HEK293 (cell line): ENCODE measurements around the gene MXRA8.
A peak's percentile ranks its signal among the peaks of the same experiment; 100 is the strongest.

Experiments used
- GLI2 ChIP-seq: fragments of 450-650 bp; formaldehyde crosslinking; IDR thresholded peaks from 2 replicates; pipeline ENCODE4; 2017; ENCODE audit warnings: missing biosample characterization, missing genetic modification characterization, low read depth, borderline replicate concordance
- KLF1 ChIP-seq: fragments of 450-650 bp; formaldehyde crosslinking; IDR thresholded peaks from 2 replicates; pipeline ENCODE4 v1.5.1; 2016; ENCODE audit warnings: missing biosample characterization, missing genetic modification characterization
- KLF10 ChIP-seq: fragments of 450-650 bp; IDR thresholded peaks from 2 replicates; pipeline ENCODE4 v1.5.1; 2018; ENCODE audit warnings: missing biosample characterization, mild to moderate bottlenecking, missing genetic modification characterization
- KLF17 ChIP-seq: fragments of 450-650 bp; formaldehyde crosslinking; IDR thresholded peaks from 2 replicates; pipeline ENCODE4 v1.5.1; 2016; ENCODE audit warnings: missing biosample characterization, missing genetic modification characterization
- PRDM1 ChIP-seq: fragments of 450-650 bp; formaldehyde crosslinking; IDR thresholded peaks from 2 replicates; pipeline ENCODE4; 2016; ENCODE audit warnings: missing biosample characterization, missing genetic modification characterization
- RBAK ChIP-seq: fragments of 450-650 bp; formaldehyde crosslinking; IDR thresholded peaks from 2 replicates; pipeline ENCODE4 v1.5.1; 2016; ENCODE audit warnings: missing biosample characterization, missing genetic modification characterization
- SP2 ChIP-seq: fragments of 450-650 bp; formaldehyde crosslinking; IDR thresholded peaks from 2 replicates; pipeline ENCODE4 v1.5.1; 2016; ENCODE audit warnings: missing biosample characterization, missing genetic modification characterization
- ZBTB20 ChIP-seq: fragments of 450-650 bp; formaldehyde crosslinking; IDR thresholded peaks from 2 replicates; pipeline ENCODE4 v1.5.1; 2016; ENCODE audit warnings: missing biosample characterization, missing genetic modification characterization
- ZFP3 ChIP-seq: fragments of 450-650 bp; formaldehyde crosslinking; IDR thresholded peaks from 2 replicates; pipeline ENCODE4 v1.5.1; 2016; ENCODE audit warnings: low read depth, missing biosample characterization, missing genetic modification characterization
- ZFP37 ChIP-seq: fragments of 450-650 bp; formaldehyde crosslinking; IDR thresholded peaks from 2 replicates; pipeline ENCODE4 v1.5.1; 2016; ENCODE audit warnings: missing biosample characterization, missing genetic modification characterization
- ZNF184 ChIP-seq: fragments of 450-650 bp; IDR thresholded peaks from 2 replicates; pipeline ENCODE4 v1.5.1; 2018; ENCODE audit warnings: missing biosample characterization, mild to moderate bottlenecking, missing genetic modification characterization
- ZNF2 ChIP-seq: fragments of 450-650 bp; formaldehyde crosslinking; IDR thresholded peaks from 2 replicates; pipeline ENCODE4 v1.5.1; 2016; ENCODE audit warnings: missing biosample characterization, missing genetic modification characterization
- ZNF354C ChIP-seq: fragments of 450-650 bp; formaldehyde crosslinking; IDR thresholded peaks from 2 replicates; pipeline ENCODE4 v1.5.1; 2016; ENCODE audit warnings: missing biosample characterization, missing genetic modification characterization, low read depth, borderline replicate concordance
- ZNF404 ChIP-seq: fragments of 450-650 bp; formaldehyde crosslinking; IDR thresholded peaks from 2 replicates; pipeline ENCODE4 v1.5.1; 2017; ENCODE audit warnings: missing biosample characterization, missing genetic modification characterization
- ZNF426 ChIP-seq: fragments of 450-650 bp; formaldehyde crosslinking; IDR thresholded peaks from 2 replicates; pipeline ENCODE4 v1.5.1; 2017; ENCODE audit warnings: missing biosample characterization, missing genetic modification characterization, mild to moderate bottlenecking, inconsistent platforms, moderate library complexity
- ZNF48 ChIP-seq: fragments of 450-650 bp; formaldehyde crosslinking; IDR thresholded peaks from 2 replicates; pipeline ENCODE4 v1.5.1; 2016; ENCODE audit warnings: missing biosample characterization, missing genetic modification characterization
- ZNF501 ChIP-seq: fragments of 450-650 bp; formaldehyde crosslinking; IDR thresholded peaks from 2 replicates; pipeline ENCODE4 v1.5.1; 2016; ENCODE audit warnings: missing biosample characterization, missing genetic modification characterization
- ZNF561 ChIP-seq: fragments of 450-650 bp; IDR thresholded peaks from 2 replicates; pipeline ENCODE4 v1.5.1; 2018; ENCODE audit warnings: missing biosample characterization, missing genetic modification characterization, borderline replicate concordance
- ZNF580 ChIP-seq: fragments of 450-650 bp; formaldehyde crosslinking; IDR thresholded peaks from 2 replicates; pipeline ENCODE4 v1.5.1; 2016; ENCODE audit warnings: missing biosample characterization, missing genetic modification characterization
- ZNF623 ChIP-seq: fragments of 450-650 bp; formaldehyde crosslinking; IDR thresholded peaks from 2 replicates; pipeline ENCODE4 v1.5.1; 2016; ENCODE audit warnings: missing biosample characterization, missing genetic modification characterization
- ZNF639 ChIP-seq: fragments of 450-650 bp; formaldehyde crosslinking; IDR thresholded peaks from 2 replicates; pipeline ENCODE4 v1.5.1; 2016; ENCODE audit warnings: missing biosample characterization, missing genetic modification characterization
- ZNF670 ChIP-seq: fragments of 450-650 bp; formaldehyde crosslinking; IDR thresholded peaks from 2 replicates; pipeline ENCODE4 v1.5.1; 2016; ENCODE audit warnings: missing biosample characterization, missing genetic modification characterization, low read depth
- ZNF704 ChIP-seq: fragments of 450-650 bp; formaldehyde crosslinking; IDR thresholded peaks from 2 replicates; pipeline ENCODE4 v1.5.1; 2016; ENCODE audit warnings: missing biosample characterization, missing genetic modification characterization
- ZNF747 ChIP-seq: fragments of 450-650 bp; formaldehyde crosslinking; IDR thresholded peaks from 2 replicates; pipeline ENCODE4 v1.5.1; 2016; ENCODE audit warnings: missing biosample characterization, missing genetic modification characterization
- ZNF768 ChIP-seq: fragments of 450-650 bp; formaldehyde crosslinking; IDR thresholded peaks from 2 replicates; pipeline ENCODE4 v1.5.1; 2018; ENCODE audit warnings: missing biosample characterization, mild to moderate bottlenecking, missing genetic modification characterization
- TF ChIP-seq, protein P1 (sequence below): fragments of 450-650 bp; formaldehyde crosslinking; IDR thresholded peaks from 2 replicates; pipeline ENCODE4 v1.5.1; 2017; ENCODE audit warnings: missing biosample characterization, missing genetic modification characterization
- TF ChIP-seq, protein P2 (sequence below): fragments of 450-650 bp; formaldehyde crosslinking; IDR thresholded peaks from 2 replicates; pipeline ENCODE4 v1.5.1; 2016; ENCODE audit warnings: missing biosample characterization, missing genetic modification characterization, borderline replicate concordance
- TF ChIP-seq, protein P3 (sequence below): fragments of 450-650 bp; formaldehyde crosslinking; IDR thresholded peaks from 2 replicates; pipeline ENCODE4 v1.5.1; 2016; ENCODE audit warnings: missing biosample characterization, missing genetic modification characterization, low read depth
- TF ChIP-seq, protein P4 (sequence below): fragments of 450-650 bp; formaldehyde crosslinking; IDR thresholded peaks from 2 replicates; pipeline ENCODE4 v1.5.1; 2016; ENCODE audit warnings: missing biosample characterization, missing genetic modification characterization

The MXRA8 gene

GRCh38 chr1:1406821-1407635, 48.7 kb upstream of the MXRA8 start, which contains the start of gene MRPL20 (continued):
- TF ChIP-seq, protein P1, sequence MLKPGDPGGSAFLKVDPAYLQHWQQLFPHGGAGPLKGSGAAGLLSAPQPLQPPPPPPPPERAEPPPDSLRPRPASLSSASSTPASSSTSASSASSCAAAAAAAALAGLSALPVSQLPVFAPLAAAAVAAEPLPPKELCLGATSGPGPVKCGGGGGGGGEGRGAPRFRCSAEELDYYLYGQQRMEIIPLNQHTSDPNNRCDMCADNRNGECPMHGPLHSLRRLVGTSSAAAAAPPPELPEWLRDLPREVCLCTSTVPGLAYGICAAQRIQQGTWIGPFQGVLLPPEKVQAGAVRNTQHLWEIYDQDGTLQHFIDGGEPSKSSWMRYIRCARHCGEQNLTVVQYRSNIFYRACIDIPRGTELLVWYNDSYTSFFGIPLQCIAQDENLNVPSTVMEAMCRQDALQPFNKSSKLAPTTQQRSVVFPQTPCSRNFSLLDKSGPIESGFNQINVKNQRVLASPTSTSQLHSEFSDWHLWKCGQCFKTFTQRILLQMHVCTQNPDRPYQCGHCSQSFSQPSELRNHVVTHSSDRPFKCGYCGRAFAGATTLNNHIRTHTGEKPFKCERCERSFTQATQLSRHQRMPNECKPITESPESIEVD = no peak
- TF ChIP-seq ZBTB20 (tag by site-specific recombination) (peak; percentile 66), KLF1 (tag by site-specific recombination) (peak; percentile 20), ZNF670 (tag by site-specific recombination) (no peak), ZFP3 (no peak), RBAK (tag by site-specific recombination) (no peak), ZNF768 (tag by site-specific recombination) (no peak), ZNF561 (tag by site-specific recombination) (peak; percentile 53; the same call in 1 of the 2 replicates), ZNF639 (peak; percentile 89), SP2 (tag by site-specific recombination) (peak; percentile 90), ZNF184 (no peak), ZFP37 (peak; percentile 75; the same call in 1 of the 2 replicates), ZNF704 (tag by site-specific recombination) (no peak), ZNF404 (tag by site-specific recombination) (no peak), KLF10 (tag by site-specific recombination) (0 out of 2 replicates have a peak, but pooled peaks have one; percentile 16), ZNF426 (tag by site-specific recombination) (no peak), ZNF747 (tag by site-specific recombination) (no peak), PRDM1 (tag by site-specific recombination) (no peak), ZNF48 (no peak), ZNF354C (no peak), ZNF2 (tag by site-specific recombination) (peak; percentile 82; the same call in 1 of the 2 replicates), ZNF580 (tag by site-specific recombination) (peak; percentile 91), ZNF623 (tag by site-specific recombination) (no peak; the same call in 1 of the 2 replicates), GLI2 (tag by site-specific recombination) (no peak), ZNF501 (tag by site-specific recombination) (peak; percentile 95), KLF17 (tag by site-specific recombination) (peak; percentile 54)
- TF ChIP-seq, protein P2, sequence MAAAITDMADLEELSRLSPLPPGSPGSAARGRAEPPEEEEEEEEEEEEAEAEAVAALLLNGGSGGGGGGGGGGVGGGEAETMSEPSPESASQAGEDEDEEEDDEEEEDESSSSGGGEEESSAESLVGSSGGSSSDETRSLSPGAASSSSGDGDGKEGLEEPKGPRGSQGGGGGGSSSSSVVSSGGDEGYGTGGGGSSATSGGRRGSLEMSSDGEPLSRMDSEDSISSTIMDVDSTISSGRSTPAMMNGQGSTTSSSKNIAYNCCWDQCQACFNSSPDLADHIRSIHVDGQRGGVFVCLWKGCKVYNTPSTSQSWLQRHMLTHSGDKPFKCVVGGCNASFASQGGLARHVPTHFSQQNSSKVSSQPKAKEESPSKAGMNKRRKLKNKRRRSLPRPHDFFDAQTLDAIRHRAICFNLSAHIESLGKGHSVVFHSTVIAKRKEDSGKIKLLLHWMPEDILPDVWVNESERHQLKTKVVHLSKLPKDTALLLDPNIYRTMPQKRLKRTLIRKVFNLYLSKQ = no peak
- TF ChIP-seq, protein P3, sequence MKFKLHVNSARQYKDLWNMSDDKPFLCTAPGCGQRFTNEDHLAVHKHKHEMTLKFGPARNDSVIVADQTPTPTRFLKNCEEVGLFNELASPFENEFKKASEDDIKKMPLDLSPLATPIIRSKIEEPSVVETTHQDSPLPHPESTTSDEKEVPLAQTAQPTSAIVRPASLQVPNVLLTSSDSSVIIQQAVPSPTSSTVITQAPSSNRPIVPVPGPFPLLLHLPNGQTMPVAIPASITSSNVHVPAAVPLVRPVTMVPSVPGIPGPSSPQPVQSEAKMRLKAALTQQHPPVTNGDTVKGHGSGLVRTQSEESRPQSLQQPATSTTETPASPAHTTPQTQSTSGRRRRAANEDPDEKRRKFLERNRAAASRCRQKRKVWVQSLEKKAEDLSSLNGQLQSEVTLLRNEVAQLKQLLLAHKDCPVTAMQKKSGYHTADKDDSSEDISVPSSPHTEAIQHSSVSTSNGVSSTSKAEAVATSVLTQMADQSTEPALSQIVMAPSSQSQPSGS (tag by site-specific recombination) = no peak
- TF ChIP-seq, protein P4, sequence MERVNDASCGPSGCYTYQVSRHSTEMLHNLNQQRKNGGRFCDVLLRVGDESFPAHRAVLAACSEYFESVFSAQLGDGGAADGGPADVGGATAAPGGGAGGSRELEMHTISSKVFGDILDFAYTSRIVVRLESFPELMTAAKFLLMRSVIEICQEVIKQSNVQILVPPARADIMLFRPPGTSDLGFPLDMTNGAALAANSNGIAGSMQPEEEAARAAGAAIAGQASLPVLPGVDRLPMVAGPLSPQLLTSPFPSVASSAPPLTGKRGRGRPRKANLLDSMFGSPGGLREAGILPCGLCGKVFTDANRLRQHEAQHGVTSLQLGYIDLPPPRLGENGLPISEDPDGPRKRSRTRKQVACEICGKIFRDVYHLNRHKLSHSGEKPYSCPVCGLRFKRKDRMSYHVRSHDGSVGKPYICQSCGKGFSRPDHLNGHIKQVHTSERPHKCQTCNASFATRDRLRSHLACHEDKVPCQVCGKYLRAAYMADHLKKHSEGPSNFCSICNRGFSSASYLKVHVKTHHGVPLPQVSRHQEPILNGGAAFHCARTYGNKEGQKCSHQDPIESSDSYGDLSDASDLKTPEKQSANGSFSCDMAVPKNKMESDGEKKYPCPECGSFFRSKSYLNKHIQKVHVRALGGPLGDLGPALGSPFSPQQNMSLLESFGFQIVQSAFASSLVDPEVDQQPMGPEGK = no peak
